PFSK-1 (cell line): ENCODE measurements around the gene CD276.
A peak's percentile ranks its signal among the peaks of the same experiment; 100 is the strongest.

Source experiments
- FOXP2 ChIP-seq: optimal IDR thresholded peaks from 2 replicates; pipeline ENCODE3; 2011; ENCODE audit warnings: borderline replicate concordance, control low read depth, inconsistent platforms; ENCODE audit not compliant: insufficient read depth; ENCODE audit errors: extremely low read length, extremely low read depth
- POLR2AphosphoS5 ChIP-seq: IDR thresholded peaks from 2 replicates; pipeline ENCODE4 v1.6.1; 2012; ENCODE audit warnings: low read depth, mild to moderate bottlenecking, control low read depth, low read length, moderate library complexity
- SIN3A ChIP-seq: IDR thresholded peaks from 2 replicates; pipeline ENCODE4 v1.6.1; 2012; ENCODE audit warnings: mild to moderate bottlenecking, low read length, moderate library complexity, borderline replicate concordance; ENCODE audit not compliant: insufficient read depth
- TAF1 ChIP-seq: IDR thresholded peaks from 2 replicates; pipeline ENCODE4 v1.6.1; 2012; ENCODE audit warnings: low read length, control low read depth, borderline replicate concordance; ENCODE audit not compliant: insufficient read depth
- TF ChIP-seq, protein P1 (sequence below), 2 experiments: IDR thresholded peaks; 2 replicates each; pipeline versions ENCODE4 v1.6.1 to v1.8.0; 2011 to 2012; ENCODE audit warnings: low read depth in 2 of 2, low read length in 2 of 2, control low read depth in 1 of 2, inconsistent platforms in 1 of 2, mild to moderate bottlenecking in 1 of 2, moderate library complexity in 1 of 2; ENCODE audit not compliant: insufficient read depth in 1 of 2

Gene CD276

DNA sequence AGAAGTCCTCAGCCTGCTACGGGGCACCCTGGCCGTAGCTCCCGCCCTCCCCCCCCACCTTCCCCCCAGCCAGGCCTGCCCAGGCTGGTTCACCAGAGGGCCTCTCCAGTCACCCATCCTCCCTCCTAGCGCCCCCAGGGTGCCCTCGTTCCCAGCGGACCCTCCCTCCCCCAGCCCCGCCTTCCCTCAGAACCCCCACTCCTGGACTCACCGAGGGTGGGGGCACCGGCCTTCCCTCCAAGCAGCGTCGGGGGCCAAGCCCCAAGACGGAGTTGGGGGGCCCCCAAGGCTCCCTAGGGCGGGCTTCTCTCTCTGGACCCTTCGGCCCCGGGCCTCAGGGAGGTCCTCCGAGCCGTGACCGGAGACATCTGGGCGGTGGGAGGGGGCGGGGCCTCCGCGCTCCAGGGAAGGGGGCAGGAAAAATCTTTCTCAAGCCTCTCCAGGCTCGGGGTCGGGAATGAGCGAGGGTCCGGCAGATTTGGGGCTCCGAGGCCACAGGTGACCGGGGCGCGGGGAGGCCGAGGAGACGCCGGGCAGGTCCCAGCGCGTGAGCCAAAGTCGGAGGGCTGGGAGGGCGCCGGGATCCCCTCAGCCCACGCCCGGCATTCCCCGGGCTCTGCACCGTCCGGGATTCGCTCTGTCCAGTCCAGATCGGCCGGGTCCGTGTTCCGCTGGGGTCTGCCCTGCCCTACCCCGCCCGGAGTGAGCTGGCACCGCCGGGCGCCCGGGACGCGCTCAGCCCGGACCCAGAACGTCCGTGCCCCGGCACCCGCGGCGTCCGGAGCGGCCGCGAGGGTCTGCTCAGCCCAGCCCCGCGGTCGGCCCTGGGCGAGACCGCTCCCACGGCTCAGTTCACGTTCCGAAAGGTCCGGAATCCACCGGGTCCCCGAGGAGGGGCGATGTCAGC lies 68.0 kb downstream of the CD276 start:
- TF ChIP-seq FOXP2 (no peak), SIN3A (no peak), POLR2AphosphoS5 (no peak), TAF1 (no peak)
- TF ChIP-seq, protein P1, sequence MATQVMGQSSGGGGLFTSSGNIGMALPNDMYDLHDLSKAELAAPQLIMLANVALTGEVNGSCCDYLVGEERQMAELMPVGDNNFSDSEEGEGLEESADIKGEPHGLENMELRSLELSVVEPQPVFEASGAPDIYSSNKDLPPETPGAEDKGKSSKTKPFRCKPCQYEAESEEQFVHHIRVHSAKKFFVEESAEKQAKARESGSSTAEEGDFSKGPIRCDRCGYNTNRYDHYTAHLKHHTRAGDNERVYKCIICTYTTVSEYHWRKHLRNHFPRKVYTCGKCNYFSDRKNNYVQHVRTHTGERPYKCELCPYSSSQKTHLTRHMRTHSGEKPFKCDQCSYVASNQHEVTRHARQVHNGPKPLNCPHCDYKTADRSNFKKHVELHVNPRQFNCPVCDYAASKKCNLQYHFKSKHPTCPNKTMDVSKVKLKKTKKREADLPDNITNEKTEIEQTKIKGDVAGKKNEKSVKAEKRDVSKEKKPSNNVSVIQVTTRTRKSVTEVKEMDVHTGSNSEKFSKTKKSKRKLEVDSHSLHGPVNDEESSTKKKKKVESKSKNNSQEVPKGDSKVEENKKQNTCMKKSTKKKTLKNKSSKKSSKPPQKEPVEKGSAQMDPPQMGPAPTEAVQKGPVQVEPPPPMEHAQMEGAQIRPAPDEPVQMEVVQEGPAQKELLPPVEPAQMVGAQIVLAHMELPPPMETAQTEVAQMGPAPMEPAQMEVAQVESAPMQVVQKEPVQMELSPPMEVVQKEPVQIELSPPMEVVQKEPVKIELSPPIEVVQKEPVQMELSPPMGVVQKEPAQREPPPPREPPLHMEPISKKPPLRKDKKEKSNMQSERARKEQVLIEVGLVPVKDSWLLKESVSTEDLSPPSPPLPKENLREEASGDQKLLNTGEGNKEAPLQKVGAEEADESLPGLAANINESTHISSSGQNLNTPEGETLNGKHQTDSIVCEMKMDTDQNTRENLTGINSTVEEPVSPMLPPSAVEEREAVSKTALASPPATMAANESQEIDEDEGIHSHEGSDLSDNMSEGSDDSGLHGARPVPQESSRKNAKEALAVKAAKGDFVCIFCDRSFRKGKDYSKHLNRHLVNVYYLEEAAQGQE (IDR thresholded peaks at IDR 0.05; ENCODE audit: insufficient read depth in 1 of 2, low read depth in 2 of 2, low read length in 2 of 2), result no peak

DNA sequence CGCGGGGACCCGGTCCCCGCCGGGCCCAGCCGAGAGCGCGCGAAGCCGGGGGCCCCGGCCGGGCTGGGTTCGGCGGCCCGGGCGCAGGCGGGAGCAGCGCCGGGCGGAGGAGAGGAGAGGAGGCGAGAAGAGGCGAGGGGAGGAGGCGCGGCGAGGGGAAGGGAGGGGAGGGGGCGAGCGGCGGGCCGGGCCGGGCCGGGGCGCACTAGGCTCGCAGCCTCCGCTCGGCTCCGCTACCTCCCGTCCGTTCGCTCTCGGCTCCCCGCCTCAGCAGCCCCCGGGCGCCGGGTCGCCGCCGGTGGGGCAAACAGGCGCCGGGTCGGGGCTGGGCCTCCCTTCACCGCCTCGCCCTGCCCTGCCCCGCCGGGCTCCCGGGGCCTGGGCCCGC lies 68.6 kb downstream of the CD276 start:
- no peak for TF ChIP-seq SIN3A
- TF ChIP-seq FOXP2, result no peak
- TF ChIP-seq TAF1, result no peak

GRCh38 chr15:73753250-73754130 lies 69.3 kb downstream of the CD276 start, which contains the start of gene INSYN1:
Gene INSYN1 (minus strand): TSS chr15:73753351. CDS start chr15:73751130, 2,221 bp downstream.
- TF ChIP-seq FOXP2 (peak; percentile 16), POLR2AphosphoS5 (no peak)

- TF ChIP-seq SIN3A (no peak), TAF1 (no peak), POLR2AphosphoS5 (no peak), FOXP2 (no peak)
- TF ChIP-seq, protein P1 (IDR thresholded peaks at IDR 0.05; ENCODE audit: insufficient read depth in 1 of 2, low read depth in 2 of 2, low read length in 2 of 2), result no peak
These were observed 70.3 kb downstream of the CD276 start for GRCh38 chr15:73754461-73754860.

DNA sequence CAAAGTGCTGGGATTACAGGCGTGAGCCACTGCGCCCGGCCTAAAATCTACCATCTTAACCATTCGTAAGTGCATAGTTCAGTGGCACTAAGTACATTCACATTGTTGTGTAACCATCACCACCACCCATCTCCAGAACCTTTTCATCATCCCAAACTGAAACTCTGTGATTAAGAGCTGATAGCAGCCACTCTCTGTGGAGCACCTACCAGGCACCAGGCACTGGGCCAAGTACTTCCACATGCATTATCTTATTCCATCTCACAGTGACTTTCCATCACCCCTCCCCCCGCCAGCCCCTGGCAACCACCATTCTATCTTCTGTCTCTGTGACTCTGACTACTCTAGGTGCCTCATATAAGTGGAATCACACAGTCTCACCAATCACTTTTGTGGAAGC lies 71.3 kb downstream of the CD276 start:
- TF ChIP-seq TAF1 (no peak), FOXP2 (no peak), SIN3A (no peak)
- TF ChIP-seq, protein P1 (IDR thresholded peaks at IDR 0.05; ENCODE audit: insufficient read depth in 1 of 2, low read depth in 2 of 2, low read length in 2 of 2), result no peak
